GM12872 (cell line): ENCODE data around the gene NOL12.

Experiments
- TF ChIP-seq, protein P1 (sequence below): IDR thresholded peaks from 3 replicates; pipeline ENCODE4 v1.5.1; 2011; ENCODE audit warnings: low read depth, mild to moderate bottlenecking, low read length, moderate library complexity; ENCODE audit not compliant: insufficient read depth

Gene NOL12

DNA sequence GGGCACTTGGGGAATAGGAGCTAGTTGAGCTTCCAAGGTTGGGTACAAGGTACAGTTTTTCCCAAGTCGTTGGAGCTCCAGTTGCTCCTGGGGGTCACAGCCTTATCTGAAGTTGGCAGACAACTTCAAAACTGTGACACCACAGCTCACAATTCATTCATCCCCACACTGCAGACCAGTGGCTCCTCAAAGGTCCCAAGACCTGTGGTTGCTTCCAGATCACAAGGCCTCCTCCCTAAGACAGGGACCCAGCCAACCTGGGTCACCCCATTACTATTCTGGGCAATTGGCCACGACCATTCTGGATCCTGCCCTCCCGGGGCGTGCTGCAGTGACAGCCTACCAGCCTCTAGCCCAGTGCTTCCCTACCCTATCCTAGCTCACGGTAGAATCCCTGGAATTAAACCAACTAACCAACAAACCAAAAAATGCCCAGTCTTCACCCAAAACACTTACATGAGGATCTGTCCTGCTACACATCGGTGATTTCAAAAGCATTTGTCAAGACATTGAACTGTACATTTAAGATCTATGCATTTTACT lies 28.5 kb upstream of the NOL12 start:
- TF ChIP-seq, protein P1, sequence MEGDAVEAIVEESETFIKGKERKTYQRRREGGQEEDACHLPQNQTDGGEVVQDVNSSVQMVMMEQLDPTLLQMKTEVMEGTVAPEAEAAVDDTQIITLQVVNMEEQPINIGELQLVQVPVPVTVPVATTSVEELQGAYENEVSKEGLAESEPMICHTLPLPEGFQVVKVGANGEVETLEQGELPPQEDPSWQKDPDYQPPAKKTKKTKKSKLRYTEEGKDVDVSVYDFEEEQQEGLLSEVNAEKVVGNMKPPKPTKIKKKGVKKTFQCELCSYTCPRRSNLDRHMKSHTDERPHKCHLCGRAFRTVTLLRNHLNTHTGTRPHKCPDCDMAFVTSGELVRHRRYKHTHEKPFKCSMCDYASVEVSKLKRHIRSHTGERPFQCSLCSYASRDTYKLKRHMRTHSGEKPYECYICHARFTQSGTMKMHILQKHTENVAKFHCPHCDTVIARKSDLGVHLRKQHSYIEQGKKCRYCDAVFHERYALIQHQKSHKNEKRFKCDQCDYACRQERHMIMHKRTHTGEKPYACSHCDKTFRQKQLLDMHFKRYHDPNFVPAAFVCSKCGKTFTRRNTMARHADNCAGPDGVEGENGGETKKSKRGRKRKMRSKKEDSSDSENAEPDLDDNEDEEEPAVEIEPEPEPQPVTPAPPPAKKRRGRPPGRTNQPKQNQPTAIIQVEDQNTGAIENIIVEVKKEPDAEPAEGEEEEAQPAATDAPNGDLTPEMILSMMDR = no peak

- TF ChIP-seq, protein P1 = no peak
These were observed 27.7 kb upstream of the NOL12 start, which contains the start of gene PDXP for GRCh38 chr22:37658133-37659065. Gene PDXP (plus strand): TSS chr22:37658723. CDS start chr22:37658783, 60 bp downstream.

DNA sequence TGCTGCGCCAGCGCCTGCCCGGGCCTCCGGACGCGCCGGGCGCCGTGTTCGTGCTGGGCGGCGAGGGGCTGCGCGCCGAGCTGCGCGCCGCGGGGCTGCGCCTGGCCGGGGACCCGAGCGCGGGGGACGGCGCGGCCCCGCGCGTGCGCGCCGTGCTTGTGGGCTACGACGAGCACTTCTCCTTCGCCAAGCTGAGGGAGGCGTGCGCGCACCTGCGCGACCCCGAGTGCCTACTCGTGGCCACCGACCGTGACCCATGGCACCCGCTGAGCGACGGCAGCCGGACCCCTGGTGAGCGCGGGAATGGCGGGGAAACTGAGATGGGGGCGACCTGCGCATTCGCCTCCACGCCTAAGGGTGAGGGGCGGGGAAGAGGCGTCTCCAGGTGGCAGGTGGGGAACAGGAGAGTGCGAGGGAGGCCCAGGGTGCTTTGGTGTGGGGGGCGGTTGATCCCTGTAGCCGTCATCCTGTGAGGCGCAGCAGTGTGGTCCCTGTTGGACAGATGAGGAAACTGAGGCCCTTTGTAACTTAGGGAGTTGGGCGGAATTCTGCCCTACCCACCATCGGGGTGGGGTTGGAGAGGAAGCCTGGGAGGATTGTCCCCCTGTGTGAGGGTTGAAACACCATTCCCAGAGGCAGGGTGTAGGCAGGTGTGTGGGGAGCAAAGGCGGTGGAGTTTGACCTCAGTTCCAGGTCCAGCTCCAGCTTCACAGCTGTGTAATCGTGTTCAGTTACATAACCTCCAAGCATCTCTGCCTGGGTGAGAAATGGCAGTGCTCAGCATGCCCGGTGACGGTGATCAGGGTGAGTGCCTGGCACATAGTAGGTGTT lies 26.9 kb upstream of the NOL12 start:
- TF ChIP-seq, protein P1 = no peak

DNA sequence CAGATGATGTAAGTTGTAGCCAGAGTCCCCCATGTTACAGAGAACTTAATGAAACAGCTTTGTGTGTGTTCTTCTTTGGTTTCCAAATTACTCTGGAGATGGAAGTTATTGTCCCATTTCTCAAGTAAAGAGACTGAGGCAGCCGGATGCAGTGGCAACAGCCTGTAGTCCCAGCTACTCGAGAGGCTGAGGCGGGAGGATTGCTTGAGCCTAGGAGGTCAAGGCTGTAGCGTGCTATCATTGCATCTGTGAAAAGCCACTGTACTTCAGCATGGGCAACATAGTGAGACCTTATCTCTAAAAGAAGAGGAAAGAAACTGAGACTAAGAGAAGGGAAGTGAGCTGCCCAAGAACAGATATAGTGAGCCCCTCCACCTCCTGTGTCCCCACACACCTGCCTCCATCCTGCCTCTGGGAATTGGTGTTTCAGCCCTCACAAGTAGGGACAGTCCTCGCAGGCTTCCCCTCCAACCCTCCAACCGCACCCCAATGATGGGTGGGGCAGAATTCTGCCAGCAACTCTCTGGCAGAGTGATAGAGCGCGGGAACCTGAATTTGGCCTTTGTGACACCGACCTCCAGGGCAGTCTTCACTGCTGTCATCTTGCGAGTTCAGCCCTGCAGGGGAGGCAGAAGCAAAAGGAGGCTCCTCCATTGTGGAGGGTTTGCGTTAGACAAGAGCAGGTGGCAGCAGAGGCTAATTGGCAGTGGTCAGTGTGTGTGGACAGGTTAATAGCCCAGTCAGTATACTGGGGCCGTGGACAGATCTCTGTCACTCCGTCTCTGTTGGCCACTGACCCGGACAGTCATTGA lies 26.0 kb upstream of the NOL12 start:
- TF ChIP-seq, protein P1 = no peak

GRCh38 chr22:37660709-37661045 lies 25.5 kb upstream of the NOL12 start:
- TF ChIP-seq, protein P1 = no peak

DNA sequence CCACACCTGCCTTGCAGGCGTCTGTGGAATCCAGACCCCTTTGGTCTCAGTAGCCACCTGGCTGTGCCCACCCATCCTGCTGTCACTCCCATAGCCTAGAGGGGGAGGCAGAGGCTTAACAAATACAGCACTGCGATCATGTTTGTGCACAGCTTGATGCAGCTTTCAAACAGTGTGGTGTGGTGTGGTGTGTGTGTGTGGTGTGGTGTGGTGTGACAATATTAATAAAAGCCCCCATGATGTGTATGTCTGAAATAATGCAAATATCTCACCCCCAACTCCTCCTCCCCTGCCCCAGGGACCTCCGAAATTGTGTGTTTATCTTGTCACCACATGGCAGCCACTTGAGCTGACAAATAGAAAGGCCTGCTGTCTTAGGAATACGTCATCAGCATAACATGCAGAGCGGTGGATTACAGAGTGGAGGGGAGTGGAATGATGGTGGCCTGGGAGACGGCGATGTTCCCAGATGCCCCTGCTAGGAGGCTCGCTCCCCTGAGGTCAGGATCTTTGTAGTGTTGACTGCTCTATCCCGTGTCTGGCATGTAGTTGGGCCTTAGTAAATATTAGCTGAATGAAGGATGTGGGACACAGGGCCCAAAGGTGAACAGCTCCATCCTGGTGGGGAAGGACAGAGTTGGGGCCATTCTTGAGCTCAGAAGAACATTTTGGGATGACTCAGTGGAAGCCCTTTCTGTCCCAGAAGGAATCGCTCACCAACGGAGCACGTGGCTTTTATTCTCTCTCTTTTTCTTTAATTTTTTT lies 24.8 kb upstream of the NOL12 start:
- TF ChIP-seq, protein P1 = peak; percentile 62
